ENCODE data around the gene CDK4.
"Not testable (repeated sequence)": the region's sequence is repeated elsewhere in the genome, so short reads cannot be mapped to it uniquely, and the experiment has no call there.

The CDK4 gene

DNA sequence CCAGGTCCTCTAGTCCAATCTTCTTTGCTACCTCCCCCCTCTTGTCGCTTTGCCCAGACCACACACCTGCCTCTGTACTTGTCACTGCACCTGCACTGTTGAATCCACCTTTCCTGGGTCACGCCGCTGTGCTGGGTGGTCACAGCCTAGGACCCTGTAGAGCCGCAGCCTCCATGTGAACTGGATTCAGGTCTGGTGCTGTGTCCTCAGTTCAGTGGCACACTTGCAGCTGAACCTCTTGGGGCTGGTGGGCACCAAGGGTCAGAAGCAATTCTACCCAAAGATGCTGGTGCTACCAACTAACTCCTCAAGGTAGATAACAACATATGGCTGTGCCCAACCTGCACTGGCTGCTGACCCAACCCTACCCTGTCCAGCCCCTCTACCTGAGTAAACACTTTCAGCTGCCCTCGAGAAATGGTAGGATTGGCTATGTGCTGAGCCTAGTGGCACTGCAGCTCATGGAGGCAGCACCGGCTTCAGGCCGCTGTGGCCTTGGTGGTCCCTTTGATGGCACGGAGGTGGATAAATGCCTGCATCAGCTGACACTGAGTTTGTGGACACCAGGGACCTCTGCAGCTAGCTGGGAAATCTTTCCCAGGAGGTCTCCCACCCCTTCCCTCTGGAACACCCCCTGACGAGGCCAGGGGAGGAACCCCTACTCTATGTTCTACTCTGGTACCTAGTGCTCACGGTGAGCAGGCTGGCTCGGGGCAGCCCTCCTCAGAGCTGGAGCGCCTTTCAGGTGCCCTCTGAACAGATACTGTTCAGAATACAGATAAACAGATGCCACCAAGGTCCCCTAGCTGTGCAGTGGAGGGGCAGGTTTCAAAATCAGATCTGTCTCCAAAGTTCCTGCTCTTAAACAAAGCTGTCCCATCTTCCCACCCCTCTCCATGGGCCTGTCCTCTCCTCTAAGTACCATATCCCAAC, 27.8 kb downstream of the CDK4 start:
- DNase-seq: peak; percentile 23

DNA sequence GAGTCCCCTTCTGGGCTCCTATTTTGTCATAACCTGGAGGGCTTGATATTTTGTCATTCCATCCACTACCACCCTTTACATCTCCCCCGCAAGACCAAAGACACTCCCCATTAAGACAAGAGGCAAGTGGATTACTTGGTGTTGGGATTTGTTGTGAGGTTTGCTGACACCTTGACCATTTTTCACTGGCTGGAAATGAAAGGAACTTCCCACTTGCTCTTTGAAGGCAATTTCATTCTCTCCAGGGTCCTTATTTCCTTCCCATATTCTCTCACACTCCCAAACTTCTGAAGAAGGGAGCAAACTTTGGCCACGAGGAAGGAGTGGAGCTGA, 28.5 kb downstream of the CDK4 start:
- DNase-seq: no peak

DNA sequence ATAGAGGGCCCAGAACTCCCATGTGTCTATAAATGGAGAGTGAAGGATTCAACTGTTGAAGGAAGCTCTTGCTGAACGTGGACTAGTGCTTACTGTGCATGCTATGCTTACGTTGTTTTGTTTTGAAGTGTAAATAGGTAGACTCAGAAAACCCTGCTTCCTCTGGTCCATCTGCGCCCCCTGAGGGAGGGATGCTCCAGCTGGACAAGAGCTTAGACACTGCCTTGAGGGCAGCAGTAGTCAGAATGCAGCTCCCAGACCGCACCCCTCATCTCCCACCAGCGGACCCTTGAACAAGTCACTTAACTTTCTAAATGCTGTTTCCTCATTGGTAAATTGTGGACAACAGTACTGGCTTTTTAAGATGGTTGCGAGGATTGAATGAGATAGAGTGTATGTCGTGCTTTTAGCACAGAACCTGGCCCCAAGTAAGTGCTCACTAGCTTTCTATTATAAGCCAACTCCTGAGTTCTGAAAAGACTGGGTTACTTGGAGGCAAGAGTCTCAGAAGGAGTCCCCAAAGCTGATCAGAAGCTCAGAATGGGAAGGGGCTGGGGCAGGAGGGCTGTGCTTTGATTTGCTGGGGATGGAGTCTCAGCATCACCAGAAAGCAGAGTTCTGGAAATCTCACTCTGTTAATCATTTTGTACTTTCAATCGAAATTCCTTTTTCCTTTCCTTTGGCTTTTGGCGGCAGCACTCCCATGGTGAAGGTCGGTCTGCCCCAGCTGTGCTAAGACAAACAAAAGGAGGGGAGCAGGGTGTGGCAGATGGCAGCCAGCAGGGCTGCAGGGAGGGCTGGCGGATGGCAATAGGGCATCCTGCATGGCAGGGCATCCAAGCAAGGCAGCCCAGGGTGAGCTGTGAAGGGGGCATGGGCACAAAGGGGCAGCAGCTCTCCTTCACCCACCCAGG, 29.1 kb downstream of the CDK4 start:
- DNase-seq: peak; percentile 18

DNA sequence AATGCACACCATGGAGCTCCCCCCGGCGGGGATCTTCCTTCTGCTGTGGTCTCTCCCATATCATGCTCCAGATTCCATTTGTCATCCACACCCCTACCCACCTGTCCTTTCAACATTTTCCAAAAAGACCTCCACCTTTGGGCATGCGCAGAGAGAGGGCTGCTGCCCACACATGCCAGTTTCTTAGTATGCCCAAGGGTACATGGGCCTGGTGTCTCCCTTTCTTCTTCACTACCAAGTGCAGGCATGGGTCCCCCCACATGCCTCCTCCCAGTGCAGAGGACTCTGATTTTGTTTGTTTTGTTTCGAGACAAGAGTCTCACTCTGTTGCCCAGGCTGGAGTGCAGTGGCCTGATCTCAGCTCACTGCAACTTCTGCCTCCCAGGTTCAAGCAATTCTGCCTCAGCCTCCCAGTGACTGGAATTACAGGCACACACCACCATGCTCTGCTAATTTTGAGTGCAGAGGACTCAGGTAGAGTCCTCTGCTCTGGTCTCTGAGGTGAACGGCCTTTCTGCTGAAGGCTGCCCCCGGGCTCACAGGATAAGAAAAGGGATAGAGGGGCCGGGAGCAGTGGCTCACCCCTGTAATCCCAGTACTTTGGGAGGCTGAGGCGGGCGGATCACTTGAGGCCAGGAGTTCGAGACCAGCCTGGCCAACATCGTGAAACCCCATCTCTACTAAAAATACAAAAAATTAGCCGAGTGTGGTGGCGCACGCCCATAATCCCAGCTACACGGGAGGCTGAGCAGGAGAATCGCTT, 30.1 kb downstream of the CDK4 start:
- peak; percentile 15 for DNase-seq

DNA sequence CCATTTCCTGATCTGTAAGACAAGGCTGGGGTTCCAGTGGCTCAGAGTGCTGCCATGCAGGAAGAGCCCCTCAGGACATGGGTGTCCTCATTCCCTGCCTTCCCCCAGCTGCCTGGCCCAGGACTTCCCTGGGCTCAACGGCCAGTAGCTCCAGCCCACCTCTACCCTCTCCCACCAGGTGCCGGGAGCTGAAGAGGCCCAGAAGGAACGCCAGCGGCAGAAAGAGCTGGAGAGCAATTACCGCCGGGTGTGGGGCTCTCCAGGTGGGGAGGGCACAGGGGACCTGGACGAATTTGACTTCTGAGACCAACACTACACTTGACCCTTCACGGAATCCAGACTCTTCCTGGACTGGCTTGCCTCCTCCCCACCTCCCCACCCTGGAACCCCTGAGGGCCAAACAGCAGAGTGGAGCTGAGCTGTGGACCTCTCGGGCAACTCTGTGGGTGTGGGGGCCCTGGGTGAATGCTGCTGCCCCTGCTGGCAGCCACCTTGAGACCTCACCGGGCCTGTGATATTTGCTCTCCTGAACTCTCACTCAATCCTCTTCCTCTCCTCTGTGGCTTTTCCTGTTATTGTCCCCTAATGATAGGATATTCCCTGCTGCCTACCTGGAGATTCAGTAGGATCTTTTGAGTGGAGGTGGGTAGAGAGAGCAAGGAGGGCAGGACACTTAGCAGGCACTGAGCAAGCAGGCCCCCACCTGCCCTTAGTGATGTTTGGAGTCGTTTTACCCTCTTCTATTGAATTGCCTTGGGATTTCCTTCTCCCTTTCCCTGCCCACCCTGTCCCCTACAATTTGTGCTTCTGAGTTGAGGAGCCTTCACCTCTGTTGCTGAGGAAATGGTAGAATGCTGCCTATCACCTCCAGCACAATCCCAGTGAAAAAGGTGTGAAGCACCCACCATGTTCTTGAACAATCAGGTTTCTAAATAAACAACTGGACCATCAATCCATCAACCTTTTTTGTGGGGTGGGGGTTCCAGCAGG, 31.2 kb downstream of the CDK4 start:
- peak; percentile 20 for DNase-seq

DNA sequence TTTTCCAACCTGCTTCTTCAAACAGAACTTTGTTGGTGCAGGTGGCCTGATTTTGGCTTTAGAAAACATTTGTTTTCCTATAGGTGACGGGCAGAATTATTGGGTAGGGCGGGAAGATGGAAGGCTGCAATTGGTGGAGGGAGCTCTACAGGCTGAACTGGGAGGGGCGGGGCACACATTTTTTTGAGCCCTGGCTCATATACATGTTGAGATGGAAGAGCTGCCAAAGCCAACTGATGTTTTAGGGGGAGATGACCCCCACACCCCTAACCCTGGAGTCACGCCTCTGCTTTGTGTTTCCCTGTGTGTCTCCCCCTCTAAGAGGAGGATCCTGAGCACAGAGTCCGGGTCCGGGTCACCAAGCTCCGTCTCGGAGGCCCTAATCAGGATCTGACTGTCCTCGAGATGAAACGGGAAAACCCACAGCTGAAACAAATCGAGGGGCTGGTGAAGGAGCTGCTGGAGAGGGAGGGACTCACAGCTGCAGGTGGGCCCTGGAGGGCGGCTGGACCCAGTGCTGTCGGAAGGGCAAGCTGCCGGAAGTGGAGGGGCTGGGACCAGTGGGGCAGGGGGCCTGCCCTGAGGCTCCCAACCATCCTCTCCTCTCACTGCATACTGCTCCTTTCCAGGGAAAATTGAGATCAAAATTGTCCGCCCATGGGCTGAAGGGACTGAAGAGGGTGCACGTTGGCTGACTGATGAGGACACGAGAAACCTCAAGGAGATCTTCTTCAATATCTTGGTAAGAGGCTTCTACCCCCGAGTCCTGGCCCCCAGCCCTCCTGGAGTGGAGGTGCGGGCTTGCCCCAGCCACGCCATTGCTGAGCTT, 32.1 kb downstream of the CDK4 start:
- DNase-seq: peak; percentile 21

DNA sequence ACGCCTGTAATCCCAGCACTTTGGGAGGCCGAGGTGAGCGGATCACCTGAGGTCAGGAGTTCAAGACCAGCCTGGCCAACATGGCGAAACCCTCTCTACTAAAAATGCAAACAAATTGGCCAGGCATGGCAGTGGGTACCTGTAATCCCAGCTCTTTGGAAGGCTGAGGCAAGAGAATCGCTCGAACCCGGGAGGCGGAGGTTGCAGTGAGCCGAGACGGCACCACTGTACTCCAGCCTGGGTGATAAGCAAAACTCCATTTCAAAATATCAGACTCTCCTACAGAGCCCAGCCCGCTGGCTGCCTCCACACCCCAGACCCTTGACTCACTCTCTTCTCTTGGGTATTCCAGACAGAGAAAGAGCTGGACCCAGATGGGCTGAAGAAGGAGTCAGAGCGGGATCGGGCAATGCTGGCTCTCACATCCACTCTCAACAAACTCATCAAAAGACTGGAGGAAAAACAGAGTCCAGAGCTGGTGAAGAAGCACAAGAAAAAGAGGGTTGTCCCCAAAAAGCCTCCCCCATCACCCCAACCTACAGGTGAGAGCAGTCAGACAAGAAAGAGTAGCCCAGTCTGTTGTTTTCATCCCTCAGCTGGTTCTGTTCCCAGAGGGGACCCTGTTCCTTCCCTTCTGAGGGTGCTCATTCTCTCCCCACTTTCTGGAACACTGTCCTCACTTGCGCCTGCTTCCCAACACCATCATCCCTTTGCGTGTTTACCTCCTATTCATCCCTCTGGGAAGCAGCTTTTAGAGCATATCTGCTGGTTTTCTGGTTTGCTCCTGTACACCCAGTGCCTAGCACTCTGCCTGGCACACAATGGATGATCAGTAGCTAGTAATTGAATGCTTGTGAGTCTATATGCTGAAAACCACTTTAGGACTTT, 33.2 kb downstream of the CDK4 start:
- DNase-seq: peak; percentile 9

DNA sequence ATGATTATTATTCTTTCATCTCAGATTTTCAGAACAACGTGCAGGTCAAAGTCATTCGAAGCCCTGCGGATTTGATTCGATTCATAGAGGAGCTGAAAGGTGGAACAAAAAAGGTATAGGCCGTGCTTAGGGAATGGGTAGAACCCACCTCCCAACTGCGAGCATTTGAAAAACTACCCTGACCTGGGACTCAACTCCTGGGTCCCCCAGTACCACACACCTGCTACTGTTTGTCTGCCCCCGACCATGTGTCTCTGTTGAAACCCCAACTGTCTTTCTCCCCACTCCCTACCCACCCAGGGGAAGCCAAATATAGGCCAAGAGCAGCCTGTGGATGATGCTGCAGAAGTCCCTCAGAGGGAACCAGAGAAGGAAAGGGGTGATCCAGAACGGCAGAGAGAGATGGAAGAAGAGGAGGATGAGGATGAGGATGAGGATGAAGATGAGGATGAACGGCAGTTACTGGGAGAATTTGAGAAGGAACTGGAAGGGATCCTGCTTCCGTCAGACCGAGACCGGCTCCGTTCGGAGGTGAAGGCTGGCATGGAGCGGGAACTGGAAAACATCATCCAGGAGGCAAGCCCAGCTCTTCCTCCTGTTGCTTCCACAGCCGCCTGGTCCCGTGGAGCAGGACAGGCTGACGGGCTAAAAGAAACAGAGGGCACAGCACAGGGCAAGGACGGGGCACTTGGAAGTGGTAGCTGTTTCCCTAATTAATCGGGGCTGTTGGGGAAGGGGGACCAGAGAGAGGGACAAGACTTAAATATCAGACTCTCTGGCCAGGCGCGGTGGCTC, 34.1 kb downstream of the CDK4 start:
- peak; percentile 17 for DNase-seq

DNA sequence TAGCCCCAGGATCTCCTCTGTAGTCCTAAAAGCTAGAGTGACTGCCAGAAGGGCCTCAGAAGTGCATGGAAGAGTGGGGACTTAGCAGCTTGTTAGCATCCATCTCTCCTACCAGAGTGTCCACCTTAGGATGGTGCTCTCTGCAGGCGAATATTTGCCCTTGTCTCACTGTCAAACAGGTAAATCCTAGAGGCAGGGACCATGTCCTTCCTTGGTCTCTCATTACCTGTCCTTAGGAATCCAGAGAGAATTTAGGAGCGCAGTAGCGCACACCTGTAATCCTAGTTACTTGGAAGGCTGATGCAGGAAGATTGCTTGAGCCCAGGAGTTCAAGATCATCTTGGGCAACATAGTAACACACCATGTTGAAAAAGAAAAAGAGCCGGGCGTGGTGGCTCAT, 35.0 kb downstream of the CDK4 start:
- DNase-seq: no peak

DNA sequence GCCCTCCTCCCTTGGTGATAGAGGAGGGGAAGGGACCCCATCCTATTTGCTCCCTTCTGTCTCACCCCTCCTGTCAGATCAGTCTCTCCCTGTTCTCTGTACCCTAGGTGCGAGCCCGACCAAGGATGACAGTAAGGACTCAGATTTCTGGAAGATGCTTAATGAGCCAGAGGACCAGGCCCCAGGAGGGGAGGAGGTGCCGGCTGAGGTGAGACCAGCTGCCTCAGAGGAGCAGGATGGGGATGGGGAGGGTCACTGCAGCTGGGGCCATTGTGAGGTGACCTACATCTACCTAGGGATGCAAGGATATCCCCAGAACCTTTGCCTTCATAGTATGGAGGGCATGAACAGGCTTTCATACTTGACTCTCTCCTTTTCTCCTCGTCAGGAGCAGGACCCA, 35.8 kb downstream of the CDK4 start:
- peak; percentile 6 for DNase-seq

DNA sequence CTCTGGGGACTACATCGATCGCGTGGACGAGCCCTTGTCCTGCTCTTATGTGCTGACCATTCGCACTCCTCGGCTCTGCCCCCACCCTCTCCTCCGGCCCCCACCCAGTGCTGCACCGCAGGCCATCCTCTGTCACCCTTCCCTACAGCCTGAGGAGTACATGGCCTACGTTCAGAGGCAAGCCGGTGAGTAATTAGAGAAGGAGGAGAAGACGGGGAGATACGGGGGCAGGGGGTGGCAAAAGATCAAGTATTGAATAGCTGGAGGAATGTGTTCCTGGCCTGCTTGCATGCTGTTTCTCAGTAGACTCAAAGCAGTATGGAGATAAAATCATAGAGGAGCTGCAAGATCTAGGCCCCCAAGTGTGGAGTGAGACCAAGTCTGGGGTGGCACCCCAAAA, 36.3 kb downstream of the CDK4 start:
- DNase-seq: peak; percentile 10

DNA sequence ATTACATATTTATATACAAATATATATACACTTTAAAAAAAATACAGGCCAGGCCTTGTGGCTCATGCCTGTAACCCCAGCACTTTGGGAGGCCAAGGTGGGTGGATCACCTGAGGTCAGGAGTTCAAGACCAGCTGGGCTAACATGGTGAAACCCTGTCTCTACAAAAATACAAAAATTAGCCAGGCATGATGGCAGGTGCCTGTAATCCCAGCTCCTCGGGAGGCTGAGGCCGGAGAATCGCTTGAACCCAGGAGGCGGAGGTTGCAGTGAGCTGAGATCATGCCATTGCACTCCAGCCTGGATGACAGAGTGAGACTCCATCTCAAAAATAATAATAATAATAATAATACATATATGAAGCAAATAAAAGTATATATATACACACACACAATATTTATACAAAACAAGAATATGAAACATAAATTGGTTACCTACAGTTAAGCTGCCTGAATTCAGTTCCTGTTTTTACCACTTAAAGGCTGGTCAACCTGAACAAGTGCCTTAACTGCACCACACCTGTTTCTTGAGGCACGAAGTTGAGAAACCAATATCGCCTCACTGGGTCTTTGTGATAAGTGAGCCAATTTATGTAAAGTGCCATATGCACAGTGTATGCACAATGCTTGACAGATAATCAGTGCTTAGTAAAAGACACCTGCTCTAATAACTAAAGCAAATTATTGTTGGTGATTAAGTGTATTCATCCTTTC, 36.9 kb downstream of the CDK4 start:
- DNase-seq: not testable (repeated sequence)

DNA sequence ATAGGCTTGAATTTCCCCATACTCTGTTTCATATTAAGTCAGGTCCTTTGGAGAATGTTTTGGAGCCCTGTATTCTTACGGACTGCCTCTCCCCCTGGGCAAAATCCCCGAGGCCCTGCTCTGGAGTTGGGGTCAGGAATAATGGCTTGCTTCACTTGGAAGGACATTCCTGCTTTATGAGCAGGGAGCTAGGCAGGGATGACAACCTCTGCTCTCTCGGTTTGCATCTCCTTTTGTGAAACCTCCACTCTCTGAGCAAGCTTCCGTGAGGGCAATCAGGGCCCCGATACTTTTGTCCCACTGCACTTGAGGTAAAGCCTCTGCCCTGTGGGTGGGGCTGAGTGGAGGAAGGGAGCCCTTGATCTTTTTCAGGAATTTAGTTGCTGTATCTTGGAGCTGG, 38.9 kb downstream of the CDK4 start:
- DNase-seq: no peak

DNA sequence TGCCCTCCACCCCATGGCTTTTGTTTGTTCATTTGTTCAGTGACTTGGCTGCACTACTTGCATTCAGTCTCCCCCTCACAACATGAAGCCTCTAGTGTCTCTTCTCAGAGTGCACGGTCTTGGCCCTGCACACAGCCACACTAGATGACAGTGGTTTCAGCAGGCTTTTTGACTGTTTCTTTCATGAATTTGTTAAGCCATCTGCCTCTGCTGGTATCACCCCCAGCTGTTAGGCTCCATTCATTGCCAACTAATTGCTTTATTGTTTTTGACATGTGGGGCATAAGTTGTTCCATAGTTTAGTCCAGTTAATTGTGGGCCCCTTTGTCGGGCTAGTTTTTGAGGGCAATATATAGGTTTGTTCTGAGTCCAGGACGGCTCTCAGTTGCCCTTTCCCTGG, 39.4 kb downstream of the CDK4 start:
- DNase-seq: no peak

DNA sequence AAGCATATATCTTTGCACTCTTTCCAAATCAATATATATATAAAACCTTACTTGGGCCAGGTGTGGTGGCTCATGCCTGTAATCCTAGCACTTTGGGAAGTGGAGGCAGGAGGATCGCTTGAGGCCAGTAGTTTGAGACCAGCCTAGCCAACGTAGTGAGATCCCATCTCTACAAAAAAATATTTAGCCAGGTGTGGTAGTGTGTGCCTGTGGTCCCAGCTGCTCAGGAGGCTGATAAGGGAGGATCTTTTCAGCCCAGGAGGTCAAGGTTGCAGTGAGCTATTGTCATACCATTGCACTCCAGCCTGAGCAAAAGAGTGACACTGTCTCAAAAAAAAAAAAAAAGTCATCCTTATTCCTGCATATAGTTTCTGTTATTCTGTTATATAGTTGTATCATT, 43.8 kb downstream of the CDK4 start:
- DNase-seq: no peak

DNA sequence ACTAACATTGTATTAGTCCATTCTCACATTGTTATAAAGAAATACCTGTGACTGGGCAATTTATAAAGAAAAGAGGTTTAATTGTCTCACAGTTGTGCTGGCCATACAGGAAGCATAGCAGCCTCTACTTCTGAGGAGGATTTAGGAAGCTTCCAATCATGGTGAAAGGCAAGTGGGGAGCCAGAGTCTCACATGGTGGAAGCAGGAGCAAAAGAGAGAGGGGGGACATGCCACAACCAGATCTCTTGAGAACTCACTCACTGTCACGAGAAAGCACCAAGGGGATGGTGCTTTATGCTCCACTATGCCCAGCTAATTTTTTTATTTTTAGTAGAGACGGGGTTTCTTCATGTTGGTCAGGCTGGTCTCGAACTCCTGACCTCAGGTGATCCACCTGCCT, 44.9 kb downstream of the CDK4 start:
- no peak for DNase-seq

DNA sequence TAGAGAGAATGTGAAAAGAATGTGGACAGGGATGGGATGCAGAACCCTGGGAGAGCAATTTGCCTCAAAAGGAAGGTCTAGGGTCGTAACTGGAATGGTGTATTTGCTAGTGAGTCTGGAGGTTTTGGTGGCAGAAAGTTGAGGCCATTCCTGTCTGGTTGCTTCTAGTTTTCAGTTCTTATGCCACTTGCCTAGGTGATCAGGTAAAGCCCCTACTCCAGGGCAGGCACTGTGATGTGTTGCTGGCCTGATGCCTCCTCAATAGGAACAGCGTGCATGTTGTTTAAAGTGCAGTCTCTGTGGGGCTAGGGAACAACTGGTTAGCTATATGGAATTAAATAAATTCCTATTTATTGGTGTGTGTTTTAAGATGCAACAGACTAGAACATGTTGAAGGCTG, 51.8 kb downstream of the CDK4 start:
- no peak for DNase-seq

DNA sequence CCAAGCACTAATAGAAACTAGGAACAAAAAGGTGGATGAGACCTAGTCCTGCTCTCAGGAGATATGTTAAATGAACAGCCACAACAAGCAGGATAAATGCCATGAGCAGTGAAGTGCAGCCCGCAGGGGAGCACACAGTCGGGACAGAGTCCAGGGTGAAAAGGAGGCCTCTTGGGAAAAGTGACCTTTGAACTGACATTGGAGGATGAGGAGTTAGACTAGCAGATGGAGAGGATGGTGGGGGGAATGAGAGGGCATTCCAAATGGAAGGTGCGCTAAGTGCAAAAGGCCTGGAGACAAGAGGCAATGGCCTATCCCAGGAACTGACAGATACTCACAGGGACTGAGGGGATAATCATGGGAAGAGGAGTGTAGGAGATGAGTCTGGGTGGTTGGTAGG, 53.7 kb downstream of the CDK4 start:
- no peak for DNase-seq
